Activated naive CD8-positive, alpha-beta T cell treated with anti-CD3 and anti-CD28 coated beads for 36 hours (primary cell): ENCODE measurements around the gene B3GALT5. TPM values are rescaled to one million over a fixed set of nuclear protein-coding genes. Genes with fewer than 3 reads are reported as not detected.
"Not testable (repeated sequence)": the region's sequence is repeated elsewhere in the genome, so short reads cannot be mapped to it uniquely, and the experiment has no call there.

ENCODE experiments used
- DNase-seq: peaks from one replicate; pipeline ENCODE4 v3.0.0; 2021
- H3K27ac Mint-ChIP-seq: one replicate; pipeline ENCODE4 v1.8.0; 2022; ENCODE audit warnings: mild to moderate bottlenecking, moderate library complexity, mixed read lengths
- H3K27me3 Mint-ChIP-seq: one replicate; pipeline ENCODE4 v1.8.0; 2022; ENCODE audit warnings: mild to moderate bottlenecking, mixed read lengths
- H3K36me3 Mint-ChIP-seq: one replicate; pipeline ENCODE4 v1.8.0; 2021; ENCODE audit warnings: mild to moderate bottlenecking, mixed read lengths
- H3K4me1 Mint-ChIP-seq: one replicate; pipeline ENCODE4 v1.8.0; 2021; ENCODE audit warnings: mixed read lengths
- H3K4me3 Mint-ChIP-seq: one replicate; pipeline ENCODE4 v1.8.0; 2022; ENCODE audit warnings: mild to moderate bottlenecking, moderate library complexity, mixed read lengths
- H3K9me3 Mint-ChIP-seq: one replicate; pipeline ENCODE4 v1.8.0; 2022; ENCODE audit warnings: mixed read lengths
- total RNA-seq, 2 experiments: library from RNA; stranded (reverse); gene quantifications; one replicate each; pipeline ENCODE4 v1.2.3, GENCODE V29; 2021

B3GALT5 gene, protein sequence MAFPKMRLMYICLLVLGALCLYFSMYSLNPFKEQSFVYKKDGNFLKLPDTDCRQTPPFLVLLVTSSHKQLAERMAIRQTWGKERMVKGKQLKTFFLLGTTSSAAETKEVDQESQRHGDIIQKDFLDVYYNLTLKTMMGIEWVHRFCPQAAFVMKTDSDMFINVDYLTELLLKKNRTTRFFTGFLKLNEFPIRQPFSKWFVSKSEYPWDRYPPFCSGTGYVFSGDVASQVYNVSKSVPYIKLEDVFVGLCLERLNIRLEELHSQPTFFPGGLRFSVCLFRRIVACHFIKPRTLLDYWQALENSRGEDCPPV
- total RNA-seq, result not detected

DNA sequence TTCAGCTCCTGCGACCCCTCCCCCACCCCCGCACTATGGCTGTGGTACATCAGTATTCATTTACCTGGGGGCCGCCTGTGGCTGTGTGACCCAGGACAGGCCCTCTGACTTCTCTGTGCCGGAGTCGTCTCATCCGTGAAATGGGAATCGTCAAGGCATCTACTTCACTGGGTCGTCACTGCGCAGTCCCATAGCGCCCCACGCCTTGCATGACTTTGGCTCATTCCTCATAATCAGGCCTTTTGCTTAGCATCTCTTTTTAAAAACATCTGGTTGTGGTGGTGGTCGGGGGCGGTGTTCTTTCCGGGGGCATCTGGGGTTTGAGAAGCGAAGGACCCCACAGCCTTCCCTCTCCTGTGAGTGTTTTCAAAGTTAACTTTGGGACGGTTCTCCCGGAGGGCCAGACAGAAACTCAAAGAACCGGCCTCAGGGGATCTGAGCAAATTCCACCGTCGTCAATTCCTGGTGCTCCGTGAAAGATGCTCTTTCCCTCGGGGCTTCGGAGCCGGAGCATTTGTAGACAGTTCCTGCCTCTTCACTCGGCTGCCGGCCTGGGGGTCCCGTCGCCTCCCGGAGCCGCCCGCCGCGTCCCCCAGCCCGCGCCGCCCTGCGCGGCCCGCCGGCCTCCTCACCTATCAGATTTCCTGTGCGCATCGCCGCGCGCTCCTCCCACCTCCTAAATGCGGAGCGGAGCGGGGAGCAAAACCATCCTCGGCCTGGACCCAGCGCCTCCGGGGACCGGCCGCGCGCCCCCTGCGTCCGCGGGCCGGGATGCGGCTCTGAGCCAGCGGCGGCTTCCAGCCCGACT, at the start of gene B3GALT5:
Gene B3GALT5, plus strand, starts transcription at position 708 of the 808 bp plus-strand sequence. CDS start 47,620 bp downstream, outside the sequence.
- H3K27me3 Mint-ChIP-seq, result peaks cover 52% of the 10 kb centered on the region
- no peak within 1 kb of the TSS for H3K4me3 Mint-ChIP-seq
- H3K4me1 Mint-ChIP-seq, result peaks cover 3% of the 10 kb centered on the region
- no peak for DNase-seq
- H3K27ac Mint-ChIP-seq, result no peak within 1 kb of the TSS
- H3K36me3 Mint-ChIP-seq, result no peaks in the 10 kb centered on the region
- peaks cover 3% of the 10 kb centered on the region for H3K9me3 Mint-ChIP-seq

DNA sequence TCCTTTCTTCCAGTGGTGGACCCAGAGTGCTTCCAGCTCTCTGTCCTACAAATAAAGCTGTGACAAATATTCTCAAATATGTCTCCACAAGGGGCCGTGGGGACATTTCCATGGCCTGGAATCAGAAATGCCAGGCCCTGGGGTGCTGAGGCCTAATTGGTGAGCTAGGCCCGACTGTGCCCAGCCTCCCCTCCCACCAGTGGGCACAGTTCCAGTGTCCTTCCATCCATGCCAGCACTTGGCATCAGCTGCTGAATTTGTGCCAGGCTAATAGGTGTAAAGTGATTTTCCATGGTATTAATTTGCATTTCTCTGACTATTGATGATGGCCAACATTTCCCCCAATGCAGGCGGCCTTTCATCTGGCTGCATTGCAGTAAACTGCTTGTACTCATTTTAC, 48.5 kb upstream of the B3GALT5 start:
- H3K4me3 Mint-ChIP-seq, result no peak overlapping the region
- no peaks in the 10 kb centered on the region for H3K27me3 Mint-ChIP-seq
- no peaks in the 10 kb centered on the region for H3K4me1 Mint-ChIP-seq
- no peaks in the 10 kb centered on the region for H3K36me3 Mint-ChIP-seq
- no peak overlapping the region for H3K27ac Mint-ChIP-seq
- H3K9me3 Mint-ChIP-seq, result no peaks in the 10 kb centered on the region
- no peak for DNase-seq

DNA sequence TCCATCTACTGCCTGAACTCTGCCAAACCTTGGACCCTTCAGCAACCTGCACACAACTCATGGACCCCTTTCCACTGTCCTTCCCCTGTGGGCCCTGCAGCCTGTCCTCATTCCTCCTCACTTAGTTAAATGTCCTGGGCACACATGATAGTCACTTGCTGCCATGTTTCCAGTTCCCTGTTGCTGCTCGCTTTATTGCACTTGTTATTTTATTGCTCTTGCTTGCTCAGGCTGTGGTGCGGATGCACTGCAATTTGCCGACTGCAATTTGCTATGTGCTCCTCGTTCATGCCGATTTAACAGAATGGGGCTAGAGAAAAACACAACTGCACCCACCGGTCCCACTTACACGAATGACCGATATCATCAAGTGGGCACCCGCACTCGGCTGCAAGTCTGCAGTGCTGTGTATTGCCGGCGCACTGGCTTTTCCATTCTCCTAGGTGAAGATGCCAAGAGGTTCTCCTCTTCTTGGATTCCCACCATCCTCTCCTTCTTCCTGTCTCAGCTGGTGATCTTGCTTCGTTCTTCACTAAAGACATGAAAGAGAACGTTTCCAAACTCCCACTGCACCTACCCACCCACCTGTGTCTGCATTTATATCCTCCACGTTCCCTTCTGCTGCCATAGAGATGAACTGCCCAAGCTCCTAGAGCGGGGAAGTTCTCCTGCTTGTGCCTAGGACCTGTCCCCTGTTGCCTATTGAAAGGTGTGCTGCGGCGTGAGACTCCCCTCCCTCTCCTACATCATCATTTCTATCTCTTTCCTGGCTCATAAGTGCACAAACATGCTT, 45.4 kb upstream of the B3GALT5 start:
- H3K36me3 Mint-ChIP-seq, result no peaks in the 10 kb centered on the region
- DNase-seq, result no peak

DNA sequence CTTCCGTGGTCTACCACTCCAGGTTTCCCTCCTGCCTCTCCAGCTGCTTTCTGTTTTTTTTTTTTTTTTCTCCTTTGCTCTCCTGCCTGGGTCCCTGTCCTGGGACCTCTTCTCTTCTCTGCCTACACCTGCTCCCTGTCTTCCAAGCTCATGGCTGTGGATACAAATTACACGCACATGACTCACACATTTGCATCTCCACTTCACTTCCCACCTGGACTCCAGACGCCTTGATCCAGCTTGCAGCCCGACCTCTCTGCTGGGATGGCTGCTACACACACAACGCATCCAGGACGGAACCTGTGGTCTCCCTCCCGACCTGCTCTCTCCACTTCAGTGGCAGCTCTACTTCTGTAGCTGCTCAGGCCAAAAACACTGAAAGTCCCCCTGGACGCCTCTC, 44.4 kb upstream of the B3GALT5 start:
- H3K9me3 Mint-ChIP-seq, result no peaks in the 10 kb centered on the region
- no peak overlapping the region for H3K27ac Mint-ChIP-seq
- H3K27me3 Mint-ChIP-seq, result peaks cover 22% of the 10 kb centered on the region
- no peaks in the 10 kb centered on the region for H3K4me1 Mint-ChIP-seq
- no peaks in the 10 kb centered on the region for H3K36me3 Mint-ChIP-seq
- no peak overlapping the region for H3K4me3 Mint-ChIP-seq
- DNase-seq, result no peak

More for the DNA sequence above, 45.4 kb upstream of the B3GALT5 start:
- Mint-ChIP-seq H3K27me3 (peaks cover 12% of the 10 kb centered on the region), H3K27ac (no peak overlapping the region), H3K4me1 (no peaks in the 10 kb centered on the region), H3K9me3 (no peaks in the 10 kb centered on the region), H3K4me3 (no peak overlapping the region)

DNA sequence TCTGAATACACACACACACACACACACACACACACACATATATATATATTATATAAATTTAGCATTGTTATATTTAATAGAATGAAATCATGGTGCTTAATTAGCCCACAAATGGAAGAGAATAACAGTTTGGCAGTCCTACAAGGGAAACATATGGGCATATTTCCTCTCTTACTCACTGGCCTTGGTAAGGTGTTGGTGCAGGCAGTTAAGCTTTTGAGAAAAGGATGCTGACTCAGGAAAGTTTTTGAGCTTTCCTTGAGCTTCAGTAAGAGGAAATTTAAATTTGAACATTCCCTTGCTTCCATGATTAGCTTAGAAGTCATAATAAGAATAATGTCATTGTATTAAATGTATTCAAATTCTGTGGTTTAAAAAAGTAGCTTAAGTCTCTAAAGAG, 37.0 kb upstream of the B3GALT5 start:
- Mint-ChIP-seq H3K36me3 (no peaks in the 10 kb centered on the region), H3K27ac (no peak overlapping the region), H3K4me1 (no peaks in the 10 kb centered on the region), H3K4me3 (no peak overlapping the region), H3K27me3 (peaks cover 35% of the 10 kb centered on the region), H3K9me3 (no peaks in the 10 kb centered on the region)
- DNase-seq, result no peak

DNA sequence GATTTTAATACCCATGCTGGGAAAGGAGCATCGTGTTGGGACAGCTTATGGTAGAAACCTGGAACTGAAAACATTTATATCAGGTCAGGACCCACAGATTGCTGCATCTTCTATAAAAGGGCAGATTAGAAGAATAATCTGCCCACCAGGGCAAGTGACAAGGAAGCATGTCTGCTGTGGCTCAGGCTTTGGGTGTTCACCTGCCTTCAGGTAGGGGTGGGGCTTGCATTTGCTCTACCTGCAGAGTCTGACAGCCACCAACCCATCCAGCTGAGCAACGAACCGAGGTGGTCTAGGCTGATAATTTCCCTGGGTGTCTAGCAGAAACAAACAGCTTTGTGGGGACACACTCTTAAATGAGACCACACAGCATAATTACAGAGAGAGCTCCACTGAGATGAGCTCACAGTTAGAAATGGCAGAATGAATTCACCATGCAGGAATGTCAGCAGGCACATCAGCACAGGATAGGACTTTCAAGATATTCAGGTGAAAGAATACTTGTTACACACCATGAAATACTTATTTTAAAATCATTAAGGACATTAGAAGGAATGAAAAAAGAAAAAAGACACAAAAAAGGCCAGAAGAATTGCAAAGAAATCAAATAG, 36.1 kb upstream of the B3GALT5 start:
- no peak overlapping the region for H3K27ac Mint-ChIP-seq
- no peaks in the 10 kb centered on the region for H3K4me1 Mint-ChIP-seq
- H3K9me3 Mint-ChIP-seq, result no peaks in the 10 kb centered on the region
- no peak overlapping the region for H3K4me3 Mint-ChIP-seq
- peaks cover 30% of the 10 kb centered on the region for H3K27me3 Mint-ChIP-seq
- DNase-seq, result no peak
- no peaks in the 10 kb centered on the region for H3K36me3 Mint-ChIP-seq

DNA sequence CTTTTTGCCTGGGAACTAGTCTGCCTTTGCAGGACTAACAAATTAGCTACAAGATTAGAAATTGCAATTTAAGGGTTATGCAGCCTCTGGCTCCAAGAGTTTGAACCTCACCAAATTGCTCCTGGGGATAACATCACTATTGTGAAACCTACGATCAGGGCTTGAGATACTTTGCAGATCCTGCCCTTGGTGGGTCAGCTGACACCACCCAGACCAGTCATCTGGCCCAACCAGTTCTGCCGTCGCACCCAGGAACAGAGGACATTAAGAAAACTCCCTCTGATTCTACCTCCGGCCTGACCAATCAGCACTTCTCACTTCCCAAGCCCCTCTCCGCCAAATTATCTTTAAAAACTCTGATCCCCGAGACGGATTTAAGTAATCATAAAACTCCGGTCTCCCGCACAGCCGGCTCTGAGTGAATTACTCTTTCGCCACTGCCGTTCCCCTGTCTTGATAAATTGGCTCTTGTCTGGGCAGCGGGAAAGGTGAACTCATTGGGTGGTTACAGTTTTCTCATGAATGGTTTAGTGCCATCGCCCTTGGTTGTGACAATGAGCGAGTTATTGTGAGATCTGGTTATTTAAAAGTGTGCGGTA, 32.9 kb upstream of the B3GALT5 start:
- no peaks in the 10 kb centered on the region for H3K4me1 Mint-ChIP-seq
- H3K9me3 Mint-ChIP-seq, result no peaks in the 10 kb centered on the region
- H3K27me3 Mint-ChIP-seq, result peaks cover 12% of the 10 kb centered on the region
- no peak overlapping the region for H3K27ac Mint-ChIP-seq
- H3K4me3 Mint-ChIP-seq, result no peak overlapping the region
- no peaks in the 10 kb centered on the region for H3K36me3 Mint-ChIP-seq
- no peak for DNase-seq

DNA sequence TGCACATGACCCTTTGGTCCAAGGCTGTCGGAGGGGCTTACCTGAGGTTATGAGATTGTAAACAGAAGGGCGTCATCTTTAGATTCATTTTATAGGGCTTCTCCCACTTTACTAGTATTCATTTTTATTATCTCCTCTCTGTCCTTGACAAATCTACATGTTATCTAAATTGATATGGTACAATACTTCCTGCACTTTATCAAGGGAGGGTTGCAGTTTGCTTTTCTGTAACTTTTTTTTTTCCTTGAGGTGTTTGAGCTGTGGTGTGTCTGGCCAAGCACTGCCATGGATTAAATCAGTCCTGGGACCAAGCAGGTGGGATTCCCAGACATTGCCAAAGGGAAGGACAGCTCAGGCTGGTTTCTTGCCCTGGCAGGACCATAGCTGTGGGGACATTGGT, 32.0 kb upstream of the B3GALT5 start:
- no peak overlapping the region for H3K4me3 Mint-ChIP-seq

DNA sequence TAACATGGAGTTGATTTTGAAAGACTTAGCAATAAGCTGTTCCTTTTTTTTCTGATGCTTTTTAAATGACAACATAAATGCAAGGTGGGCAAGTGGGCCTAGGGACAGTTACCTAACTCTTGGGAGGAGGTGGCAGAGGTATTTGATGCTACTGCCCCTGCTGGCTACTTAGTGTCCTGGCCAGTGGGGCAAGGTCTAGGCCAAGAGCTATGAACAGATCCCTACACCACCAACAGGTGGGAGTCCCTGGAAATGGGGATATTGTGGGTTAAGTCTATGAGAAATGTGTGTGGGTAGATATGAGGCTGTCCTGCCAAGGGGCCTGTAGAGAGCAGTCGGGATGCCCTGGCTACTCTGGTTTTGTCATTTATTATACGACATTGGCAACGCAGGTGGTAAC, 31.3 kb upstream of the B3GALT5 start:
- Mint-ChIP-seq H3K36me3 (no peaks in the 10 kb centered on the region), H3K27me3 (peaks cover 8% of the 10 kb centered on the region), H3K9me3 (no peaks in the 10 kb centered on the region), H3K4me3 (no peak overlapping the region), H3K4me1 (no peaks in the 10 kb centered on the region), H3K27ac (no peak overlapping the region)
- DNase-seq, result no peak

More for the DNA sequence above, 32.0 kb upstream of the B3GALT5 start:
- peaks cover 8% of the 10 kb centered on the region for H3K27me3 Mint-ChIP-seq
- no peak overlapping the region for H3K27ac Mint-ChIP-seq
- H3K4me1 Mint-ChIP-seq, result no peaks in the 10 kb centered on the region
- no peaks in the 10 kb centered on the region for H3K36me3 Mint-ChIP-seq
- no peak for DNase-seq
- H3K9me3 Mint-ChIP-seq, result no peaks in the 10 kb centered on the region

DNA sequence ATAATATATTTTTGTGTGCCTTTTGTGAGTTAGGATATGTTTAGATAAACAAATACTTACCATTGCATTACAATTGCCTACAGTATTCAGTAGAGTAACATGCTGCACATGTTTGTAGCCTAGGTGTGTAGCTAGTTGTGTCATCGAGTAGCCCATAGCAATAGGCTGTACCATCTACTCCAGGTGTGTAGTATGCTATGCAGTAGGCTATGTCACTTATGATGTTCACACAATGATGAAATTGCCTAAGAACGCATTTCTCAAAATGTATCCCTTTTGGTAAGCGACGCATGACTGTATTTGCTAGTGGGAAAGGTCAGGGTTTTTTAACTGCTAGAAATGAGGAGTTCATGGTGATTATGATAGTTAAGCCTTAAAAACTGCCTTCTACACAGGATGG, 30.0 kb upstream of the B3GALT5 start:
- Mint-ChIP-seq H3K27ac (no peak overlapping the region), H3K36me3 (no peaks in the 10 kb centered on the region), H3K27me3 (peaks cover 13% of the 10 kb centered on the region), H3K4me1 (no peaks in the 10 kb centered on the region), H3K4me3 (no peak overlapping the region), H3K9me3 (peaks cover 1% of the 10 kb centered on the region)
- DNase-seq, result no peak

DNA sequence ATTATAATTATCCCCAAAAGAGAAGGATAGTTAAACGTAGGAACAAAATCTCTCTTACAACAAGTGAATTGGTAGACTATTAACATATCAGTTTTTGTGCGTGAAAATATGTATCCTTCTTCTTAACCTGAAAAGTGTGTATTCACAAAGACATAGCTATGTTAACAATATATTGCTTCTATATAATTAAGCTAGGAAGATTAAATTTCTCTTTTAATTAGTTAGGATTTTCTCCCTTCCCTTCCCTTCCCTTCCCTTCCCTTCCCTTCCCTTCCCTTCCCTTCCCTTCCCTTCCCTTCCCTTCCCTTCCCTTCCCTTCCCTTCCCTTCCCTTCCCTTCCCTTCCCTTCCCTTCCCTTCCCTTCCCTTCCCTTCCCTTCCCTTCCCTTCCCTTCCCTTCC, 29.2 kb upstream of the B3GALT5 start:
- H3K9me3 Mint-ChIP-seq, H3K4me3 Mint-ChIP-seq, H3K27ac Mint-ChIP-seq, H3K36me3 Mint-ChIP-seq, DNase-seq, H3K4me1 Mint-ChIP-seq: not testable (repeated sequence)
- H3K27me3 Mint-ChIP-seq, result peaks cover 16% of the 10 kb centered on the region

DNA sequence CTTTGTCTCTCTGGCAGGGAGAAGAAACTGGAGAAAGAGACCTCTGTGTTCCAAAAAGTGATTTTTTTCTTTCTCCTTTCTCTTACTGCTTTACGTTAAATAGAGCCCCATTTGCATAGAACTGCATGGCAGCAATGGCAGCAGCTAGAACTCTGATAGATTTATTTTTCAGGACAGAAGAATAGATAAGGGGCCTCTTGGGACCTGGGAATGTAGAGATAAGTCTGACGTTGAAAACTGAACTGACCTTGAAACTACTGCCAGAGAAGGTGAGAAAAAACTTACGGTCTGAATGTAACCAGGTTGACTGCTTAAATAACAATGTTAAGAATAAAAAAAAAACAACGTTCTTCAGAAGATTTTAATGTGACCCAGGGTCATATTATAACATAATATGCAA, 25.4 kb upstream of the B3GALT5 start:
- H3K27me3 Mint-ChIP-seq, result peaks cover 12% of the 10 kb centered on the region
- DNase-seq, result no peak
- H3K4me1 Mint-ChIP-seq, result no peaks in the 10 kb centered on the region
- no peaks in the 10 kb centered on the region for H3K36me3 Mint-ChIP-seq
- H3K9me3 Mint-ChIP-seq, result peaks cover 6% of the 10 kb centered on the region
- no peak overlapping the region for H3K4me3 Mint-ChIP-seq
- H3K27ac Mint-ChIP-seq, result no peak overlapping the region

DNA sequence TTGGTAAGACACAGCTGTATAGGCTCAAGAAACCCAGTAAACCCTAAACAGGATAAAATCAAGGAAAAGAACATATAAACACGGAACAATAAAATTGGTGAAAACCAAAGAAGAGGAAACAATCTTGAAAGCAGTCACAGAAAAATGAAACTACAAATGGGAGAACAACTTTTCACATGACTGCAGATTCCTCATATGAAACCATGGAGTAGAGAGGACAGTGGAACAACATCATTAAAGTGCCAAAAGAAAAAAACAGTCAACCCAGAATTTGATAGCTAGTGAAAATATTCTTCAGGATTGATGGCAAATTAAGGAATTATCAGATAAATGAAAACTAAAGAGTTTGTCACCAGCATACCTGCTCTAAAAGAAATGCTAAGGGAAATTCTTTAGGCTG, 23.9 kb upstream of the B3GALT5 start:
- Mint-ChIP-seq H3K27ac (no peak overlapping the region), H3K4me1 (no peaks in the 10 kb centered on the region), H3K4me3 (no peak overlapping the region), H3K36me3 (no peaks in the 10 kb centered on the region), H3K9me3 (peaks cover 6% of the 10 kb centered on the region), H3K27me3 (peaks cover 12% of the 10 kb centered on the region)
- DNase-seq, result no peak

DNA sequence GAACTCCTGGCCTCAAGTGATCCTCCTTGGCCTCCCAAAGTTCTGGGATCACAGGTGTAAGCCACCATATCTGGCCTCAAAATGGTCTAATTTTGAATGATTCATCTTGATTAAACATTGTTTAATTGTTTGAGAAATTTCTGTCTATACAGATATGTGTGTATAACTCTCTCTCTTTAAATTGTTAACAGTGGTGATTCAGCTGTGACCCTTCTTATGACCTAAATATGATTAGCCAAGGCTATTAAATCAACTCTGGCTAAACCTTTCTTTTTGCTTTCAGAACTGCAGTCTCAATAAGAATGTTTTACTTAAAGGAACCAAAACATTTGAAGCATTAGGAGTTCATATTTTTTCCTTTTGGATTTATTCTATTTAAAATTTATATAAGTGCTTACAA, 19.2 kb upstream of the B3GALT5 start:
- H3K27ac Mint-ChIP-seq, result no peak overlapping the region
- no peak for DNase-seq
- no peaks in the 10 kb centered on the region for H3K36me3 Mint-ChIP-seq
- no peak overlapping the region for H3K4me3 Mint-ChIP-seq
- H3K27me3 Mint-ChIP-seq, result peaks cover 6% of the 10 kb centered on the region
- H3K4me1 Mint-ChIP-seq, result no peaks in the 10 kb centered on the region
- peaks cover 3% of the 10 kb centered on the region for H3K9me3 Mint-ChIP-seq
